ENCODE results near the gene KCNMA1. TPM values are rescaled to one million over a fixed set of nuclear protein-coding genes. Genes with fewer than 3 reads are reported as not detected.

The KCNMA1 gene
- total and polyA plus RNA-seq, 2 donors from 2014 or later: 4.2 to 8.9 TPM

DNA sequence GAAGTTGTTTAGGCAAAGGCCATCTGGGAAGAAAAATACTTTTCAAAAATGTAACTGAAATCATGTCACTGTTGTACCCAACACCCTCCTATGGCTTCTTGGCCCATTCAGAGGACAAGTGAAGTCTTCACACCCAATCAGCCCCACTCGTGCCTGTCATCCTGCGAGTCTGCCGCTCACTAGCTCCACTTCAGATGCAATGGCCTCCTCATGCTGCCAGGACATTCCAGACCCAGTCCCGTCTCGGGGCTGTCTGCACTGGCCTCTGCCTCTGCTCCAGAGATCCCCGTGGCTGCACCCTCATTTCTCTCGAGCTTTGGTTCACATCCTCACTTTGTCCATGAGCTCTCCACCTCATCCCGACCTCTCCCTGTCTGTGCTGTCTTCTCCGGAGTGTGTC is 227.1 kb downstream of the KCNMA1 start:
- DNase-seq (no peak), FAIRE-seq (no peak)
- Histone ChIP-seq H3K27ac (ENCODE audit: low read depth in 2 of 2, low read length in 2 of 2) (no peak overlapping the region), H3K27me3 (ENCODE audit: control insufficient read depth, insufficient read depth, low read length) (no peaks in the 10 kb centered on the region), H3K4me3 (ENCODE audit: low read length in 3 of 3) (no peak overlapping the region), H3K9ac (ENCODE audit: low read length in 3 of 3) (no peak overlapping the region), H3K9me3 (ENCODE audit: control insufficient read depth in 2 of 3, insufficient read depth in 1 of 3, low read length in 3 of 3) (no peaks in the 10 kb centered on the region), H3K4me1 (ENCODE audit: control insufficient read depth in 2 of 3, insufficient read depth in 2 of 3, low read depth in 1 of 3, low read length in 3 of 3) (no peaks in the 10 kb centered on the region), H3K36me3 (ENCODE audit: control insufficient read depth in 2 of 3, insufficient read depth in 3 of 3, low read length in 3 of 3) (no peaks in the 10 kb centered on the region)
- TF ChIP-seq, protein P1, sequence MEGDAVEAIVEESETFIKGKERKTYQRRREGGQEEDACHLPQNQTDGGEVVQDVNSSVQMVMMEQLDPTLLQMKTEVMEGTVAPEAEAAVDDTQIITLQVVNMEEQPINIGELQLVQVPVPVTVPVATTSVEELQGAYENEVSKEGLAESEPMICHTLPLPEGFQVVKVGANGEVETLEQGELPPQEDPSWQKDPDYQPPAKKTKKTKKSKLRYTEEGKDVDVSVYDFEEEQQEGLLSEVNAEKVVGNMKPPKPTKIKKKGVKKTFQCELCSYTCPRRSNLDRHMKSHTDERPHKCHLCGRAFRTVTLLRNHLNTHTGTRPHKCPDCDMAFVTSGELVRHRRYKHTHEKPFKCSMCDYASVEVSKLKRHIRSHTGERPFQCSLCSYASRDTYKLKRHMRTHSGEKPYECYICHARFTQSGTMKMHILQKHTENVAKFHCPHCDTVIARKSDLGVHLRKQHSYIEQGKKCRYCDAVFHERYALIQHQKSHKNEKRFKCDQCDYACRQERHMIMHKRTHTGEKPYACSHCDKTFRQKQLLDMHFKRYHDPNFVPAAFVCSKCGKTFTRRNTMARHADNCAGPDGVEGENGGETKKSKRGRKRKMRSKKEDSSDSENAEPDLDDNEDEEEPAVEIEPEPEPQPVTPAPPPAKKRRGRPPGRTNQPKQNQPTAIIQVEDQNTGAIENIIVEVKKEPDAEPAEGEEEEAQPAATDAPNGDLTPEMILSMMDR (IDR thresholded peaks at IDR 0.05; ENCODE audit: borderline replicate concordance, extremely low read depth, insufficient read depth): no peak
- intact Hi-C loops (cut with DNase I): no loop called here

DNA sequence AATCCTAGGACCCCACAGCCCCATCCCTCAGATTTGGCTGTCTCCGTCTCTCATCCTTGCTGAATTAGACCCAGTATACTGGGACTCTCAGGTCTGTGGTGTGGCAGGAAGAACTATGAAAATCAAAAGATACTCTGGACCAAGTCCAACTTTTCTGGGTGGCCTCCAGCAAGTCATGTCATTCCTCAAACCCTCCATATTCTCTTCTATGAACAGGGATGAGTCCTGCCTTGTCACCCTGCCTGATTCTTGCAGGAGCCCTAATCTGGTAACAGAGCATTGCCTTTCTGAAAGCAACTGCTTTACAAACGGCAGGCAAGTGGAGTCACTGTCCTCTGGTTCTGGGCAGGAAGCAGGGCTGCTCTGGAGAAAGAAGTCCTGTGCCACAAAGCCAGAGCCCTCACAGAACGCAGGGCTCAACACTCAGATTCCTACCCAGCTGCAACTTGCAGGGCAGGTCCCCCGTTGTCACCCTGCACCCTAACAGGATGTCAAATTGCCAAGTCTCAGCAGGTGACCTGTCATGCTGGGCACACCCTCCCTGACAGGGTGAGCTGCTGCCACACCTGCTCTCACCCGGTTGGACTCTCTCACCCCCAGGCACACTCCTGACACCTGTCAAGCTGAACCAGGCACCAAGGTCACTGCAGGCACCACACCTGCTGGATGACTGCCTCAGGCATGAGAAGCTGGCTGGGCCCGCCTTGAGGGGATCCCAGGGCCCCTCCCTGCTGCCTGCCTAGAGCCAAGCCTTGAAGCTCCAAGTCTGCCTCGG is 227.7 kb downstream of the KCNMA1 start:
- Histone ChIP-seq H3K9ac (ENCODE audit: low read length in 3 of 3) (no peak overlapping the region), H3K4me3 (ENCODE audit: low read length in 3 of 3) (no peak overlapping the region), H3K36me3 (ENCODE audit: control insufficient read depth in 2 of 3, insufficient read depth in 3 of 3, low read length in 3 of 3) (no peaks in the 10 kb centered on the region), H3K4me1 (ENCODE audit: control insufficient read depth in 2 of 3, insufficient read depth in 2 of 3, low read depth in 1 of 3, low read length in 3 of 3) (no peaks in the 10 kb centered on the region), H3K27ac (ENCODE audit: low read depth in 2 of 2, low read length in 2 of 2) (no peak overlapping the region), H3K27me3 (ENCODE audit: control insufficient read depth, insufficient read depth, low read length) (no peaks in the 10 kb centered on the region), H3K9me3 (ENCODE audit: control insufficient read depth in 2 of 3, insufficient read depth in 1 of 3, low read length in 3 of 3) (no peaks in the 10 kb centered on the region)
- intact Hi-C loops (cut with DNase I): no loop called here
- TF ChIP-seq, protein P1 (IDR thresholded peaks at IDR 0.05; ENCODE audit: borderline replicate concordance, extremely low read depth, insufficient read depth): no peak
- DNase-seq (peak in 1 of 5 donors; percentile 83), FAIRE-seq (no peak)

DNA sequence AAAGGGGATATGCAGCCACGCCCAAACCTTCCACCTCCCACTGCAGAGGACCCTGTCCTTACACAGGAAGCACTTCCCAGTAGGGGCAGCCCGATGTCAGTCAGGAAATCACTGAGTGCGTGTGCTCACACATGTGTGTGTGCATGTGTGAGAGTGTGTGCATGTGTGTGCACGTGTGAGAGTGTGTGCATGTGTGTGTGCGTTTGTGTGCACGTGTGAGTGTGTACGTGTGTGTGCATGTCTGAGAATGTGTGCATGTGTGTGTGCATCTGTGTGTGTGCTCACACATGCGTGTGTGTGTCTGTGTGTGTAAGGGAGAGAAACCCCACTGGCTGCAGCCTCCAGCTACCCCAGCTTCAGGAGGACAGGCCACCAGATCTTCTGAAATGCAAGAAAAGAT is 229.3 kb downstream of the KCNMA1 start:
- intact Hi-C loops (cut with DNase I): no loop called here
- Histone ChIP-seq H3K27ac (ENCODE audit: low read depth in 2 of 2, low read length in 2 of 2) (no peak overlapping the region), H3K27me3 (ENCODE audit: control insufficient read depth, insufficient read depth, low read length) (no peaks in the 10 kb centered on the region), H3K36me3 (ENCODE audit: control insufficient read depth in 2 of 3, insufficient read depth in 3 of 3, low read length in 3 of 3) (no peaks in the 10 kb centered on the region), H3K4me3 (ENCODE audit: low read length in 3 of 3) (no peak overlapping the region), H3K4me1 (ENCODE audit: control insufficient read depth in 2 of 3, insufficient read depth in 2 of 3, low read depth in 1 of 3, low read length in 3 of 3) (no peaks in the 10 kb centered on the region), H3K9me3 (ENCODE audit: control insufficient read depth in 2 of 3, insufficient read depth in 1 of 3, low read length in 3 of 3) (no peaks in the 10 kb centered on the region), H3K9ac (ENCODE audit: low read length in 3 of 3) (no peak overlapping the region)
- DNase-seq (no peak), FAIRE-seq (no peak)
- TF ChIP-seq, protein P1 (IDR thresholded peaks at IDR 0.05; ENCODE audit: borderline replicate concordance, extremely low read depth, insufficient read depth): no peak

Measured in kidney (tissue), 14 donors.